Ishikawa (cell line): Measurements from ENCODE around the gene TMC6.

Source experiments
- CEBPB ChIP-seq: IDR thresholded peaks from 2 replicates; pipeline ENCODE4 v1.6.1; 2012
- CREB1 ChIP-seq: IDR thresholded peaks from 2 replicates; pipeline ENCODE4 v1.6.1; 2012; ENCODE audit warnings: low read depth
- EGR1 ChIP-seq: IDR thresholded peaks from 2 replicates; pipeline ENCODE4 v1.6.1; 2012
- EP300 ChIP-seq: IDR thresholded peaks from 2 replicates; pipeline ENCODE4 v1.6.1; 2012; ENCODE audit warnings: borderline replicate concordance
- FOXM1 ChIP-seq: IDR thresholded peaks from 2 replicates; pipeline ENCODE4 v1.6.1; 2012; ENCODE audit warnings: low read depth, borderline replicate concordance
- RAD21 ChIP-seq: IDR thresholded peaks from 2 replicates; pipeline ENCODE4 v1.6.1; 2012; ENCODE audit warnings: low read depth
- TAF1 ChIP-seq: IDR thresholded peaks from 2 replicates; pipeline ENCODE4 v1.6.1; 2012; ENCODE audit warnings: low read depth, mild to moderate bottlenecking
- TCF12 ChIP-seq: IDR thresholded peaks from 2 replicates; pipeline ENCODE4 v1.6.1; 2012; ENCODE audit warnings: low read depth
- TEAD4 ChIP-seq: IDR thresholded peaks from 2 replicates; pipeline ENCODE4 v1.6.1; 2012
- YY1 ChIP-seq: IDR thresholded peaks from 2 replicates; pipeline ENCODE4 v1.6.1; 2012; ENCODE audit warnings: low read depth
- TF ChIP-seq, protein P1 (sequence below): IDR thresholded peaks from 2 replicates; pipeline ENCODE4 v1.6.1; 2012; ENCODE audit warnings: low read depth, mild to moderate bottlenecking
- TF ChIP-seq, protein P2 (sequence below): IDR thresholded peaks from 2 replicates; pipeline ENCODE4 v1.6.1; 2012
- TF ChIP-seq, protein P3 (sequence below): IDR thresholded peaks from 2 replicates; pipeline ENCODE4 v1.6.1; 2012

DNA sequence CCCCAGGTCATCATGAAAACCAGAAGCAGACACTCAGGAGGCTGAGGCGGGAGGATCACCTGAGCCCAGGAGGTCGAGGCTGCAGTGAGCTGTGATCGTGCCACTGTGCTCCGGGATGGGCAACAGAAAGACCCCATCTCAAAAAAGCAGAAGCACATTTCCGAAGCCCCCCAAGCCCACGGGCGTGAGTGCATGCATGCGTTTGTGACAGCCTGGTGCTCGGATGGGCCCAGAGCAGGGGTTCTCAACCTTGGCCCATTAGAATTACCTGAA, 19.1 kb downstream of the TMC6 start:
- TF ChIP-seq CEBPB: no peak
- TF ChIP-seq, protein P1, sequence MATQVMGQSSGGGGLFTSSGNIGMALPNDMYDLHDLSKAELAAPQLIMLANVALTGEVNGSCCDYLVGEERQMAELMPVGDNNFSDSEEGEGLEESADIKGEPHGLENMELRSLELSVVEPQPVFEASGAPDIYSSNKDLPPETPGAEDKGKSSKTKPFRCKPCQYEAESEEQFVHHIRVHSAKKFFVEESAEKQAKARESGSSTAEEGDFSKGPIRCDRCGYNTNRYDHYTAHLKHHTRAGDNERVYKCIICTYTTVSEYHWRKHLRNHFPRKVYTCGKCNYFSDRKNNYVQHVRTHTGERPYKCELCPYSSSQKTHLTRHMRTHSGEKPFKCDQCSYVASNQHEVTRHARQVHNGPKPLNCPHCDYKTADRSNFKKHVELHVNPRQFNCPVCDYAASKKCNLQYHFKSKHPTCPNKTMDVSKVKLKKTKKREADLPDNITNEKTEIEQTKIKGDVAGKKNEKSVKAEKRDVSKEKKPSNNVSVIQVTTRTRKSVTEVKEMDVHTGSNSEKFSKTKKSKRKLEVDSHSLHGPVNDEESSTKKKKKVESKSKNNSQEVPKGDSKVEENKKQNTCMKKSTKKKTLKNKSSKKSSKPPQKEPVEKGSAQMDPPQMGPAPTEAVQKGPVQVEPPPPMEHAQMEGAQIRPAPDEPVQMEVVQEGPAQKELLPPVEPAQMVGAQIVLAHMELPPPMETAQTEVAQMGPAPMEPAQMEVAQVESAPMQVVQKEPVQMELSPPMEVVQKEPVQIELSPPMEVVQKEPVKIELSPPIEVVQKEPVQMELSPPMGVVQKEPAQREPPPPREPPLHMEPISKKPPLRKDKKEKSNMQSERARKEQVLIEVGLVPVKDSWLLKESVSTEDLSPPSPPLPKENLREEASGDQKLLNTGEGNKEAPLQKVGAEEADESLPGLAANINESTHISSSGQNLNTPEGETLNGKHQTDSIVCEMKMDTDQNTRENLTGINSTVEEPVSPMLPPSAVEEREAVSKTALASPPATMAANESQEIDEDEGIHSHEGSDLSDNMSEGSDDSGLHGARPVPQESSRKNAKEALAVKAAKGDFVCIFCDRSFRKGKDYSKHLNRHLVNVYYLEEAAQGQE: no peak
- TF ChIP-seq TAF1: no peak
- TF ChIP-seq, protein P2, sequence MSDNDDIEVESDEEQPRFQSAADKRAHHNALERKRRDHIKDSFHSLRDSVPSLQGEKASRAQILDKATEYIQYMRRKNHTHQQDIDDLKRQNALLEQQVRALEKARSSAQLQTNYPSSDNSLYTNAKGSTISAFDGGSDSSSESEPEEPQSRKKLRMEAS: no peak
- no peak for TF ChIP-seq CREB1
- TF ChIP-seq RAD21: no peak
- TF ChIP-seq EP300: no peak
- no peak for TF ChIP-seq TCF12
- no peak for TF ChIP-seq FOXM1
- TF ChIP-seq TEAD4: no peak
- TF ChIP-seq EGR1: no peak
- no peak for TF ChIP-seq YY1
- TF ChIP-seq, protein P3, sequence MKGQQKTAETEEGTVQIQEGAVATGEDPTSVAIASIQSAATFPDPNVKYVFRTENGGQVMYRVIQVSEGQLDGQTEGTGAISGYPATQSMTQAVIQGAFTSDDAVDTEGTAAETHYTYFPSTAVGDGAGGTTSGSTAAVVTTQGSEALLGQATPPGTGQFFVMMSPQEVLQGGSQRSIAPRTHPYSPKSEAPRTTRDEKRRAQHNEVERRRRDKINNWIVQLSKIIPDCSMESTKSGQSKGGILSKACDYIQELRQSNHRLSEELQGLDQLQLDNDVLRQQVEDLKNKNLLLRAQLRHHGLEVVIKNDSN: no peak
